GM03348 (cell line): Measurements from ENCODE around the gene PRPSAP1.
A peak's percentile ranks its signal among the peaks of the same experiment; 100 is the strongest.
"Not testable (repeated sequence)": the region's sequence is repeated elsewhere in the genome, so short reads cannot be mapped to it uniquely, and the experiment has no call there.

ENCODE experiments used
- DNase-seq: peaks from one replicate; pipeline ENCODE4 v3.0.0; 2012; ENCODE audit warnings: low spot score

Gene PRPSAP1

DNA sequence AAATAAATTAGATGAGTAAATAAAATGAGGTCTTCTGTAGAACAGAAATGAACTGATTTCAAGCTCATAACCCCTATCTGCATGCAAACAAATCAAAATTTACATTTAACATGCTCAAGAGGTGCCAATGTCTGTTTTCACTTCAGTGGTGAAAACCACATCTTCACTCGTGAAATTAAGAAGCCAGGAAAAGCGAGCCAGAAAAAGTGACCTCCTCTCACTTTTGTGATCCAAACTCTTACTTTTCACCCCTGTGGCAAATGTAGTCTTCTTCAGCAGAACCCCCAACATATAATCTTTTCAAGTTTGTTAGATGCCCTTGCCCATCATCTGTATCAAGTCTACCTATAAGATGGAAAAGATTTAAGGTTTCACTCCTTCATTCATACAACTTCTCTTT is 36.2 kb downstream of the PRPSAP1 start:
- DNase-seq, result no peak

DNA sequence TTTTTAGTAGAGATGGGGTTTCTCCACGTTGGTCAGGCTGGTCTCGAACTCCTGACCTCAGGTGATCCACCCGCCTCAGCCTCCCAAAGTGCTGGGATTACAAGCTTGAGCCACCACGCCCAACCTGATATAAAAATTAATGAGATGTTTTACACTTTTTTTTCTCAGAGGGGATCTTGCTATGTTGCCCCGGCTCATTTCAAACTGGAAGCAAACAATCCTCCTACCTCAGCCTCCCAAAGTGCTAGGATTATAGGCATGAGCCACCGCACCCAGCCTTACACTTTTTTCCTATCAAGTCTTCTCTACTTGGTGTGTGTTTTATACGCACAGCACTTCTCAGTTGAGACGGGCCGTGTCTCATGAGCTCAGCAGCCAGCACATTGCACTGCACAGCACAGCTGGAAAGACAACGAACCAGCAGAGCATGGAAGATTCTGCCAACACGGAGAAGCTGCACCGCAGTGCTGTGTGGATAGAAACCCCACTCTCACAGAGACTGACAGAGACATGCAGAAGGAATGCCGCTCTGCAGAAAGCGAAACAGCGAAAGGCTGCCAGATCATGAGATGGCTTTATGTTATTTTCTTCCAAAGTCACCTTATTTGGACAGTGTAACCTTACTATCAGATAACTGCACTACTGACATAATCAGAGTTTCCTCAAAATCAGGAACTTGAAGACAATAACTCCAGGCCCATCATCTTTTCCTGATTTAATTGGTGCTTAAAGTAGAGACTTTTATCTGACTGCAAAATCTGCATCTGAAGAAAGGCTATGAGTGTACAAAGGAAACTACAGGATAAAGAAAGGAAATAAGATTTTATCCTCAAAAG is 39.1 kb downstream of the PRPSAP1 start:
- DNase-seq, result no peak

DNA sequence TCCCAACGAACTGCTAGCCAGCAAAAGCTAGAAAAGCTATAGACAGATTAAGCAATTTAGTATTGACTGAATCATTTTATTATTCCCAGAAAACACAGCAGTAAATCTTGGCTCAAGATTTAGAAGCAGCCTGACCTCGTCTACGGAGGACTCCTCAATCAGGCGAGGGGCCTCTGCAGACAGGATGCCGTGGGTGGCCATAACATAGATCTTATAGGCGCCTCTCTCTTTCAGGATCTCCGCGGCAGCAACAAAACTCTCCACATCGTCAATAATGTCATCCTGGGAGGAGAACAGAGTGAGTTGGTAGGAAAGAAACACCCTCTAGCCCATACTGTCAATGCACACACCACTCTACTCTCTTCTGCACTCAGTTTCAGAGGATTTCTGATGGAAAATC is 41.0 kb downstream of the PRPSAP1 start:
- no peak for DNase-seq

DNA sequence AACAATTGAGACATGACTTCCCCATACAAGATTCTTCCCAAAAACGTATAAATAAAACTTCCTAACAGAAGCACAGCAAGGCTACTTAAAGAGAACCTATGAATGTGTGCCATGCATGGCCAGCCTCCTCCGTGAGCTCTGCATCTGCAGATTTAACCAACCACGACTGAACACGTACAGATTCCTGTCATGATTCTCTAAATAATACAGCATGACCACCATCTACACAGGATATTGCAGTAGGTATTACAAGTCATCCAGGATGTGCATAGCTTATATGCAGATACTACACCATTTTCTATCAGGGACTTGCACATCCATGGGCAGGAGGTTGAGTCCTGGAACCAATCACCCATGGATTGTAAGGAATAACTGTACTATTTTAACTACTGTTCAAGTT is 44.3 kb downstream of the PRPSAP1 start:
- DNase-seq, result no peak

DNA sequence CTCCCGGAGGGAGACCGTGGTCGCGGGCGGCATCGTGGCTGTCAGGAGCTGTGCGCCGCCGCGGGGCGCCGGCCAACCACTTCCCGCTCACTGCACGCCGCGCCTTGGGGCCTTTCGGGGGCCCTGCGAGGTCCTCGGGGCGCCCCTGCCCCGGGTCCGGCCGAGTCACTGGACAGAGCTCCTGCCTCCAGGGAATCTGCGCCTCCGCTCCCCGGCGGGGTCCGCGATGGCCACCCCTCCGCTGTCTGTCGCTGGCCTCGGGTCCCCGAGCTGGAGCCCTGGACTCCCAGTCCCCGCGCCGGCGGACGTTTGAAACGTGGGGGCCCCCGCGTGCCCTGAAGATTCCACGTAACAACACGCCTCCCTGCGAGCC is 45.8 kb downstream of the PRPSAP1 start, which contains the start of gene QRICH2:
QRICH2 (minus strand) TSS at position 311 of the 373 bp plus-strand sequence; CDS start at position 33, 278 bp downstream.
- DNase-seq, result no peak

DNA sequence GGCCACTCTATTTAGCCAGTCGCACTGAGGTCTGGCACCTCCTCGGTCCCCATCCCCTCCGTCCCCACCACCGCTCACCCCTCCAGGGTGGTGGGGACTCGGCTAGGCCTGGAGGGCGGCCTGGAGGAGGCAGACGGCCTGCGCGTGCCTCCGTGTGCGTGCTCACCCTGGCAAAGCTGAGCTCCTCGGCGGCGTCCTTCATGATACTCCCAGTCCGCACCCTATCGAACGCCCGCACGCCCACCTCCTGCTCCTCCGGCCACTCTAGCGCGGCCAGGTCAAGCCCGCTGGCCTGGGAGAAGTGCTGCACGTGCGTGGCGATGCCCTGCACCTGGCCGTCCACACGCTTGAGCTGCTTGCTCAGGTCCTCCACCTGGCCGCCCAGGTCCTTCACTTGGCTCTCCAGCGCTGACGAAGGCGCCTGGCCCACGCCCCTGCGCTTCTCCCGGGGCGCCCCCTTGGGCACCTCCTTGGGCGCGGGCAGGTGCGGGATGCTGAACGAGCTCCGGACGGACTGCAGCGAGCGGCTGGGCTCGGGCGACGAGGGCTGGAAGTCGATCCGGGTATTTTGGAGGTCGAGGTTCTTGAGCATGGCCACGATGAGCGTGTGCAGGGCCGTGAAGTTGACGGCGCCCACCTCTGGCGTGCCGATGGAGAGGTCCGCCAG is 46.3 kb downstream of the PRPSAP1 start:
- no peak for DNase-seq

DNA sequence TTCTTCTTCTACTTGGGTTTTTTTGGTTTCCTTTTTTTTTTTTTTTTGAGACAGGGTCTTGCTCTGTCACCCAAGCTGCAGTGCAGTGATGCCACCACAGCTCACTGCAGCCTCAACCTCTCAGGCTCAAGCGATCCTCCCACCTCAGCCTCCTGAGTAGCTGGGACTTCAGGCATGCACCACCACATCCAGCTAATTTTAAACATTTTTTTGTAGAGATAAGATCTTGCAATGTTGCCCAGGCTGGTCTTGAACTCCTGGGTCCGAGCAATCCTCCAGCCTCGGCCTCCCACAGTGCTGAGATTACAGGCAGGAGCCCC is 48.6 kb downstream of the PRPSAP1 start:
- DNase-seq, result not testable (repeated sequence)

DNA sequence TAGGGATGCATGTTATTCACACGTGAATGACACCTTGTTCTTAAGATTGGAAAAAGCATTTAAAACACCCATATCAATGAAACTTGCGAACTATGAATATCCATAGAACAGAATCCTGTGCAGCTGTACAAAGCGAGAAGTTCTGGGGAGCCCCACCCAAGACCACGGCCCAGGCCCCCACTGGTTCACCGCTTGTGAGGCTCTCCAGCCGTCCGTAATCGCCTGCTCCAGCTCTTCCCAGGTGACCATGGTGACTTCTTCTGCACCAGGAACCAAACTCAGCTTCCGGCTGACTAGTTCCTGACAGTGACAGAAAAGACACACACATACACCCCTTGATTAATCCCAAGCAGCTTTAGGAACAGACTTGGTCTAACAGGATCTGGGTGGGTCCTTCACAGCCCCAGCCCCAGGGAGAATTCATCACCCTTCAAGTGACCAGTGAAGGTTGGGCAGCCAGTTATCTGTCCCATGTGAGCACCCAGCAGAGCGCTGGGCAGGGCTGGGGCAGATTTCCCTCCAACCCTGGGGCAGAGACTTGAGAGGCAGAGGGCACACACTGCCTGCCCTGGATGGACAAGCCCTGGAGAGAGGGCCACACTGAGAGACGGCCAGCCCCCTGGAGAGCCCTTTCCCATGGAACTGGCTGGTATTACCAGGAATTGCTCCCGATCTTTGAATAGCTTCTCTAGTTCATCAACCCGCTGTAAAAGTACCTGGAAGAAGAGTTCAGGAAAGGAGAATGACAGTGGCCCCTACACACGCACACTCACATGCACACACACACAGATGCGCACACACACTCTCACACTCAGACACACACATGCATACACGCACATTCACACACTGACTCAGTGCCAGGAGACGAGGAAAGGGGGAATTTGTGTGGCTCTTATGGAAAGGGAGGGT is 49.2 kb downstream of the PRPSAP1 start:
- no peak for DNase-seq

DNA sequence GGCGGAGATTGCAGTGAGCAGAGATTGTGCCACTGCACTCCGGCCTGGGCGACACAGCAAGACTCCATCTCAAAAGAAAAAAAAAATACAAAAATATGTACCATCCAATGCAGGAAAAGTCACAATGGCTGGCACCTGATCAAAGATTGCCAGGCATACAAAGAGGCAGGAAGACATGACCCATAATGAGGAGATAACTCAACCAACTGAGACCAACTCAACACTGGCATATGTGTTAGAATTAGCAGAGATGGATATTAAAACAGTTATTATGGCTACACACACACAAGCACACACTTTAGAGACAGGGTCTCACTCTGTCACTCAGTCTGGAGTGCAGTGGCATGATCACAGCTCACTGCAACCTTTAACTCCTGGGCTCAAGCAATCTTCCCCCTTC is 56.3 kb downstream of the PRPSAP1 start:
- no peak for DNase-seq

DNA sequence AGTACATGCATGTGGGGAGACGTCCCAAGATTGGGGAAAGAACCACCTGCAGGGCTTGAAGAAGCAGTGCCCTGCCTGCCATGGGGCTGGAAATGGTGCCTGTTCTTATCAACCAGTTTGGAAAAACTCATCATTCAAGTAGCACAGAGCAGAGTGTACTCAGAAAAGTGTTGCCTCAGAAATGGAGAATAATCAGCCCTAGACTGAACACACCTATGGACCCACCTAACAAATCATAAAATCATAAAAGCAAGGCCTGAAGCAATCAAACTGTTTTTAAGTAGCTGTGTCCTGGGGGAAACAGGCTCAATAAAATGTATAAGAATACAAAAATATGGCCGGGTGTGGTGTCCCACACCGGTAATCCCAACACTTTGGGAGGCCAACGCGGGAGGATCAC is 56.8 kb downstream of the PRPSAP1 start:
- no peak for DNase-seq

DNA sequence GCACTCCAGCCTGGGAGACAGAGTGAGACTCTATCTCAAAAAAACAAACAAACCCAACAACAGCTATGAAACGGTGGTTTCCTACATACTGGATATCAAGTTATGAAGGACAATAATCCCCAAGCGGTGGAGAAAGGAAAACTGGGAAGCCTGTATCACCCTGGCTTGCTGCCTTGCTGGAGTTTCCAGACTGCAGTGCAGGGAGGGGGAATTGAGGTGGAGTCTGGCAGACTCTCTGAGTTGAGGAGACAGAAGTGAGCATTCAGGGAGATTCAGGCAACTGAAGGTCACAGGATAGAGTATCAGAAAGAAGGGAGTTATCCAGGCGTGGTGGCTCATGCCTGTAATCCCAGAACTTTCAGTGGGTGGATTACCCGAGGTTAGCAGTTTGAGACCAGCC is 57.5 kb downstream of the PRPSAP1 start:
- no peak for DNase-seq

DNA sequence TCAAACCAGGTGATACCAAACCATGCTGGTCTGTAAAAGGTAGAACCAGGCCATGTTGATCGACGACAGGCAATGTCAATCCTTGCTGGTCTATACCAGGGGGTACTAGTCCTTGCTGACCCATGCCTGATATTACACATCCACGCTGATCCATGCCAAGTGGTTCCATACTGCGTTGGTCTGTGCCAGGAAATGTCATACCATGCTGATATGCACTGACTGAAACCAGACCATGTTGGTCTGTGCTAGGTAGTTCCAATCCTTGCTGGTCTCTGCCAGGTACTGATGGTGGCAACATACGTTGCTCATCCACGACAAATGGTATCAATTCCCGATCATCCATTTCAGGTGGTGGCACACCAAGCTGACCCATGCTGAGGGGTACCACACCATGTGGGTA is 60.6 kb downstream of the PRPSAP1 start:
- DNase-seq, result no peak

DNA sequence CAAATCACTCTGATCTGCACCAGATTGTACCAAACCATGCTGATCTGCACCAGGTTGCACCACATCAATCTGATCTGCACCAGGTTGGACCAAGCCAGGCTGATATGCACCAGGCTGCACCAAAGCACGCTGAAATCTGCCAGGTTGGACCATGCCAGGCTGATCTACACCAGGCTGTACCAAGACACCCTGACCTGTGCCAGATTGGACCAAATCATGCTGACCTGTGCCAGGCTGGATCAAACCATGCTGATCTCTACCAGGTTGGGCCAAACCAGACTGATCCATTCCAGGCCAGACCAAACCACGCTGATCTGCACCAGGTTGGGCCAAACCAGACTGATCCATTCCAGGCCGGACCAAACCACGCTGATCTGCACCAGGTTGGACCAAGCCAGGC is 61.1 kb downstream of the PRPSAP1 start:
- no peak for DNase-seq

DNA sequence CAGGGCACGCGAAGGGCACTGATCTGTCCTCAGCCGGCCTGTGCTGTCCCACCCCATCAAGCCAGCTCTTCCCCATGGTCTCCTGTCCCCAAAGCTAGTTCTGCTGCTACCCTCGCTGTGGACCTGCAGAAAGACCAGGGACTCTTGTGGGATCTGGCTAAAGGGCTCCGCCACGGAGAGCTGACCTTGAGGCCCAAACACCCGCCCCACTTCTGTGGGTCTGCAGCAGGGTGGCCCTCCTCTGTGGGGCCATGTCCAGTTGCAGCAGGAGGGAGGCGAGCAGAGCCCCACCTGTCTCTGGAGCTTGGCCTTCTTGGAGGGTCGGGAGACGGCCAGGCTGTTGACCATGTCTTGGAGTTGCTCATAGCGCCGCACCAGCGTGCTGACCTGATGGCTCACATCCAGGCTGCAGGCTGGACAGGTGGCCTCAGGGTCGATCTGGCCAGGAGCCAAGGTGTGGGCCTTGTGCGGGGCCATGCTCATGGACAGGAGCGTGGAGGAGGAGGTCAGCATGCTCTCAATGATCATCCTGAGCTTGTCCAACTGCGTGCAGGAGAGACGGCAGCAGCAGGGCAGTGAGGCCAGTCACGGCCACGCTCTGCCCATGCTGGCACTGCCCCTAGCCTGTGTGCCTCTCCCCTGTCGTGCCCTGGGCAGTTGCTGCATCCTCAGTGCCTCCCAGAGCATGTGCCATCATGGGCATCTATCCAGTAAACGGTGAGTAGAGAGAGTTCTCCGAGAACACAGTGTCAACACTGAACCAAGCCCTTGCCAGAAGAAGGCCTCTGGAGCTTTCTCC is 71.9 kb downstream of the PRPSAP1 start:
- DNase-seq, result no peak

DNA sequence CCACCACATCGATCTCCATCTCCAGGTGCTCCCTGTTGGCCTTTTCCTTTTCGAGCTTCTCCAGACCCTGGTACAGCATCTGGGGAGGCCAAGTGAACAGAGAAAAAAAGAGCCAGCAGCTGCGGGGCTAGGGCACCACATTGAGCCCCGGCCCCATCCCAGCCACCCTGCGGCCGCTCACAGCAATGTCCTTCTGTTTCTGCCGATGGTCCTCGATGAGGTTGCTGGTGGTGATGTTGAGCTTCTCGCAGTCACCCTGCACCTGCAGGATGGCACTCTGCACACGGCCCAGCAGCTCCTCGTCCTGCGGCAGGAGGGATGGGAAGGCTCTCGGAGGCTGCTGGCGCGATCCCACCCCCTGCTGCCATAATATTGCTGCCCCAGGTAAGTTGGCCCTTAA is 73.1 kb downstream of the PRPSAP1 start:
- DNase-seq, result no peak

DNA sequence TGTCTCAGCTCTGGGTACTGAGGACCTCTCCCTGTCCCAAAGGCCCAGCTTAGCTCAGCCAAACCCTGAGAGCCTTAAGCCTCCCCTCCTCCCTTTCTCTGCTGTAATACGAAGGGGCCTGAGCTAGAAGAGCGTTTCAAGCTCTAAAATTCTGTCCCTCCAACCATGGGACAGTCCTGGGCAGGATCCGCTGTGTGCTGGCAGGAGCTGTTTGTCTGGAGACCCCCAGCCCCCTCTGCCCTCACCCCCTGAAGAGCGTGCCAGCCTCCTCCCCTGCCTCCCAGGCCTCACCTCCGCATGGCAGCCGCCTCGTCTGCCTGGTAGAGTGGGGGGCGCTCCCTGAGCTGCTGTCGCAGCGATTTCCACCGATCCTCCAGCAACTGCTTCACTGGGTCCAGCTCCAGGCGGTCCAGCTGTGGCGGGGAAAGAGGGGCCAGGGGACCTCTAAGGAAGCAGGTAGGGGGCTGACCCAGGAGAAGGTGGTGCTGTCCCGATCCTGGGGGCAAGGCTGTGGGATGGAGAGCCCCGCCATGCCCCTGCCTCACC is 73.9 kb downstream of the PRPSAP1 start:
- DNase-seq, result no peak

DNA sequence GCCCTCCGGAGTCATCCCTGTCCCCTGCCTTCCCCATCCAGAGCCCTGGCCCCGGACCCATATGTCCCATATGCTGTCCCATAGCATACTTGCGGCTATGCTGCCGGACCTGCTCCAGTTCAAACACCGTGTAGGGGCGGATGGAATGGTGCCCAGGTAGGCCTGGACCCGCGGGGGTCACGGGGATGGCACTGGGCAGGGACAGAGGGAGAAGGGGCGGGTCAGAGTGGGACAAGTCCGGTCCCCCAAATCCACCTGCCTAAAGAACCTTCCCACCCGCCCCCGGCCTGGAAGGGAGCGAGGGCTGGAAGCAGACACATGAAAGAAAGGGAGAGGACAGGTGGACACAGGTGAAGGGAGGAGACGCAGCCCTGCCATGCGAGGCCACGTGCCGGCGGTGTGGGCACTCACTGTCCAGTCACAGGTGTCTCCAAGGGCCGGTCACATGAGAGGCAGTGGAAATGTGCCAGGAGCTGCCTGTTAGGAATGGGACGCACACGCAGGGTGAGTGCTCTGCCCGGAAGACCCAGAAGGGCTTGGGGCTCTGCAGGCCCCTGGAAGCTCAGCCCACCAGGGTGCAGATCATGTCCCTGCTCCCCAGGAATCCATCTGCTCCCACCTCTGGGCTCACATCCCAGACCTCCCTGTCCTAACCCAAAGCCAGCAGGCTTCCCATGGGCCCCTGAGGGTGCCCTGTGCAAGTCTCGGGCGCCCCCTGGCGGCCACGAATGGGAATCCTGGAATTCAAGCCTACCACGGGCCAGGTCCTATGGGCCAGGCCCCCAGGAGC is 74.6 kb downstream of the PRPSAP1 start:
- peak; percentile 94 for DNase-seq

DNA sequence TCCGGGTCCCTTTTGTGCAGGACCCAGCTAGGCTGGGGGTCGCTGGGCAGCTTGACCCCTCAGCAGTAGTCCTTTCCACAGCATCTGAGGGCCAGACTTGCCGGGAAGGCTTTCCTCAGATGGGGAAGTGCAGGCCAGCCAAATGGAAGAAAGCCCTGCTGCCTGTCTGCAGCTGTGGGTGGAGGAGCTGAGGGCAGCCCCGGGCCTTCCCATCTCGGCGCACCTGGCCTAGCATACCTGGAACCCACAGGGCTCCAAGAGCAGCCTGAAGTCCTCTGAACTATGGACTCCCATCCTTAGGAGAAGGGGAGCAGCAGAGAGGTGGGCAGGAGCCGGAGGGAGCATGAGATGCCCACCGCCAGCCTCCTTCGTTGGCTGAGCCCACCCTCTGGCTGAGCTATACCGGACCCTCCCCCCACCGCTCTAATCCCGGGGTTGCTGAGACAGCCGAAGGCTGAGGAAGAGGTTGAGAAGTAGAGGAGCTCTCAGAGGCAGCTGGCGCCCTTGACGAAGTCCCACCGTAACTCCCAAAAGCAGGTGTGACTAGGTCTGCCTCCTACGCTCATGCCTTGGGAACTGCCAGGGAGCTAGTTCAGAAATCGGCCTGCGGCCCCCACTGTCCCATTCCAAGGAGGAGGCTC is 75.3 kb downstream of the PRPSAP1 start:
- no peak for DNase-seq

DNA sequence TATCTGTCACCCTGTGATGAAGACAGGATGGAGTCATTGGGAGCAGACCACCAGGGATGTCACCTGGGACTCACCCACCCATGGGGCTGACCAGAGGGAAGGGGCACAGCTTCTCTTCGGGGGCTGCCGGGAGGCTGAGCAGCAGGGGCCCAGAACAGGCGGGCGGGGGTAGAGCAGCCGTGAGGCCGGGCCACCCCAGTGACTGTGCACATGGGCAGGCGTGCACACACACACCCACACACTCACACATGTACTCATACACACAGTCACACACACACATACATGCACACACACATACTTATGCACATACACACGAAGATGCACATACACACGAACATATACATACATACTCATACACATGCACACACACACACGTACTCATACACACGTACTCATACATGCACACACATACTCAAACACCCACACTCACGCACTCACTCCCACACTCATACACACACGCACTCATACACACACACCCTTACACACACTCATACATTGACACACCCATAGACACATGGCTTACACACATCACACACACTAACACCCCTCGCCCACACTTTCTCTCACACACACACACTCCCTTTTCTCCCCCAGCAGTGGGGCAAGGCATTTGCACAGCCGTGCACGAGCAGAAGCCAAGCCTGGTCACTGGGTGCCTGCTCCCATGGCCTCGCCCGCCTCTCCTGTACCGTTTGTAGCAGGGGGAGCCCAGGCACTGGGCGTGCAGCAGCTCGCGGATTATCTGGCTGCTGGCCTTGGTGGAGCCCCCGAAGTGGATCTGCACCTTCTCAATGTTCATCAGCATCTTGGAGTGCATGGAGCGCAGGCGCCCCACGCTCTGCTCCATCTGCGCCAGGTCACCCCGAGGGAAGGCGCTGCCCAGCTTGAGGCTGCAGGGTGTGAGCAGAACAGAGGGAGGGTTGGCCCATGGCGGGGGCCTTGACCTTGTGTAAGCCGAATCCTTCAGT is 76.1 kb downstream of the PRPSAP1 start:
- no peak for DNase-seq
